Measurements from ENCODE around the gene CNGB1.
"Not testable (repeated sequence)": the region's sequence is repeated elsewhere in the genome, so short reads cannot be mapped to it uniquely, and the experiment has no call there.

Gene CNGB1

DNA sequence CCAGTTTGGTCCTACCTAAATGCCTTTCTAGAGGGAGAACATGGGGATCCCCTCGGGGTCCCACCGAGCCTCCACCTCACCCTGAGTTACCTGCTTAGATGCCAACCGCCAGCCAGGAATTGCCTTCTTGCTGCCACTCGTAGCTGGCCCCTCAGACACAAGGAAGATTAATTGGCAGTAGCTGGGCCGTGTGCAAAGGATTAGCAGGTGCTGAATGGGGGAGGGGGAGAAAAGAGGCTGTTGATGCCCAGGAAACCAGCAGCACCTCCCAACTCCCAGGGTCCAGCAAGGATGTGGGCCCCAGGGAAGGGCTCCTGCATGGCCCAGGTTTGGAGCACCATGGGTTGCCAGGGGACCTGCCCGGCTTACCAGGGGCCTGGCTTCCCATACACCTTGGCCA is at the start of gene CNGB1:
Gene CNGB1 (minus strand): TSS at position 159 of the 400 bp plus-strand sequence. CDS start 3,842 bp downstream, outside the sequence.
- Mint-ChIP-seq H3K9me3 (no peaks in the 10 kb centered on the region), H3K4me1 (ENCODE audit: low read depth) (no peaks in the 10 kb centered on the region), H3K4me3 (no peak within 1 kb of the TSS), H3K36me3 (ENCODE audit: low read depth) (no peaks in the 10 kb centered on the region), H3K27me3 (ENCODE audit: low read depth) (peaks cover 11% of the 10 kb centered on the region), H3K27ac (peak within 1 kb of the TSS; percentile 2)

DNA sequence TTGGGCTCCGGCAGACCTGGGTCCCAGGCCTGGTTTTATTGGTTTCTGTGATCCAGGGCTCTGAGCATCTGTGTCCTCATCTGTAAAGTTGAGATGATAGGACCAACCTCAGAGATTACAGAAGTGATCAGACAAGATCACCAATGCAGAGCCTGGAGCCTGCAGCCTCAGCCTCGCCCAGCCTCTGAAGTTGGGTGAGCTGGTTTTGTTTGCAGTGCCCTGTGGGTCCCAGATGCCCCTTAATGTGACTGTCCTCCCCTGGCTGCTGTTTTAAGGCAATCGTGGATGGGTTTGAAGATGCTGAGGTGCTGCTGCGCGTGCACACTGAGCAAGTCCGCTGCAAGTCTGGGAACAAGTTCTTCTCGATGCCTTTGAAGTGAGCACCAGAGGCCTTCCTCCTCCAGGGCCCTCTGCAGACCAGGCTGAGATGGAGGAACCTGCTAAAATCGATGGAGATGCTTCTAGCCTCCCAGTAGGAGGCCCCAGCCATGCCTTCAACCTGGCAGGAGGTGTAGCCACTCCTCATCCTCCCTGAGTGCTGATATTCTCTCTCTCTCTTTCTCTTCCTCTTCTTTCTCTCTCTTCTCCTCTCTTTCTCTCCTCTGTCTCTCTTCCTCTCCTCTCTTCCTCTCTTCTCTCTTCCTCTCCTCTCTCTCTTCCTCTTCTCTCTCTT is 49.1 kb upstream of the CNGB1 start:
- Mint-ChIP-seq H3K27ac (no peak overlapping the region), H3K4me3 (no peak overlapping the region), H3K9me3 (no peaks in the 10 kb centered on the region), H3K4me1 (ENCODE audit: low read depth) (peaks cover 15% of the 10 kb centered on the region), H3K36me3 (ENCODE audit: low read depth) (peaks cover 5% of the 10 kb centered on the region), H3K27me3 (ENCODE audit: low read depth) (peaks cover 10% of the 10 kb centered on the region)

DNA sequence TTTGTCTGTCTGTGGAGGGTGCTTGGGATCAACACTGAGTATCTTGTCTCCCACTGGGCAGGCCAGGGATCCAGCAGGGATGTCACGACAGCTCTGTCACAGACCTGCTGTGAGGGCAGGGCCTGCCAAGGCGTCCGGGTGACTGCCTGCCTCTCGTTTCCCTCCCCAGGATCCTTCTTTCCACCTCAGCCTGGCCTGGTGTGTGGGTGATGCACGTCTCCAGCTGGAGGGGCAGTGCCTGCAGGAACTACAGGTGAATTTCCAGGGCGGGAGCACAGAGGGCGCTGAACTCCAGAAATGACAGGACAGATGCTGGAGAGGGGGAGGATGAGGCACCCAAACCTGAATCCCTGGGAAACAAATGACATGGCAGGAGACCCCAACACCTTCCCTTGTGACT is 47.9 kb upstream of the CNGB1 start:
- Mint-ChIP-seq H3K9me3 (no peaks in the 10 kb centered on the region), H3K27ac (no peak overlapping the region), H3K4me1 (ENCODE audit: low read depth) (peaks cover 9% of the 10 kb centered on the region), H3K36me3 (ENCODE audit: low read depth) (peaks cover 5% of the 10 kb centered on the region), H3K27me3 (ENCODE audit: low read depth) (peaks cover 3% of the 10 kb centered on the region), H3K4me3 (no peak overlapping the region)

DNA sequence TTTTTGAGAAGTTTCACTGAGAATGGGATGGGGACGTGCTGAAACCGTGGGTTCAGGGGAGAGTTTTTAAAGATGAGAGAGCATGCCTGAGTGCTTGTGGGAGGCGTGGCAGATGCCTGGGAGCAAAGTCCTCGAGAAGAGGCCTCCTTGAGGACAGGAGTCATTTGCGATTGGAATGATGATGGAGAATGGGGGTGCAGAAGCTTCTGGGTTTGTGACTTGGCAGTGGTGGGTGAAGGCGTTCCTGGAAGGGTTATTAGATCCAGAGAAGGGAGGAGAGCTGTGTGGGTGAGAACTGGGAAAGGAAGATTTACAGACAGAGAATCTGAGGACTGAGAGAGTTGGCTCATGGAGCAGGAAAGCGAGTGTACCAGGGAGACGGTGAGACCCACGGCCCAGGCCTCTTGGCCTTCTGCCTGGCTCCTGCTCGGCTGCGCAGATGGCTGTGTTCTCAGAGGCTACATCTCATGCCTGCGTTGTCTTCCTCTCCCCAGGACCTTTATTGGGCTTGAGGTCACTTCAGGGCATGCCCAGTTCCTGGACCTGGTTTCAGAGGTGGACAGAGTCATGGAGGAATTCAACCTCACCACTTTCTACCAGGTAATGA is 46.0 kb upstream of the CNGB1 start:
- Mint-ChIP-seq H3K27ac (no peak overlapping the region), H3K4me1 (ENCODE audit: low read depth) (peaks cover 7% of the 10 kb centered on the region), H3K4me3 (no peak overlapping the region), H3K9me3 (no peaks in the 10 kb centered on the region), H3K36me3 (ENCODE audit: low read depth) (peaks cover 6% of the 10 kb centered on the region), H3K27me3 (ENCODE audit: low read depth) (no peaks in the 10 kb centered on the region)

DNA sequence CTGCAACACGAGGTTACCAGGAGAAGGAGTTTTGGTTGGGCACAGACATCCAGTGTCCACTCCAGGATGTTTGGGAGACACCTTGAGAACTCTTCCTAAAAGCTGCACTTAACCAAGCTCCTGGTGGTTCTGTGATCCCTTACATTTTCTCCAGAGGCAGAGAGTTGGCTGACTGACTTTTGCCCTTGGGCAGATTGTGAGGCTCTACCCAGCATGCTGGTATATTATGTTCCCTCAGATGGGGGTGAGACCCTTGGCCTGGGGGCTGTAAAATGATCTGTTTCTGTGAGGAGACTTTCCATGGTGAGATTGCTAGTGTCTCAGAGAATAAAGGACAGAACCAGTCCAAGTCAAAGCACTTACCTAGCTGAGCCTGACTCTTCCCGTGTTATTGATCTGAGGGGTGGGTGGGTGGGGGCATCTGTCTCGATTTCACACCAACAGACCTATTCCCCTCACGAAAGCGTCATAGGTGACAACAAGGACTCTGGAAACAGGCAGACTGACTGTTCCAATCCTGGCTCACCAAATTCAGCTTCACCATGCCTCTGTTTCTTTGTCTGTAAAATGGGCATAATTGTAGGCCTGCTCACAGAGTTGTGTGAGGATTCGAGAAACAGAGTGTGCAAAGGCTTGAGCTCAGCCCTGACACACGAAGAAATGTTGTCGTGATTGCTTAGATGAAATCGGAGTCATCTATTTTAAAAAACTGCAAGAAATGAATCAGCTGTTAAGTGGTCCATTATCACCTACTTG is 42.5 kb upstream of the CNGB1 start:
- Mint-ChIP-seq H3K27ac (no peak overlapping the region), H3K36me3 (ENCODE audit: low read depth) (peaks cover 16% of the 10 kb centered on the region), H3K9me3 (no peaks in the 10 kb centered on the region), H3K27me3 (ENCODE audit: low read depth) (no peaks in the 10 kb centered on the region), H3K4me1 (ENCODE audit: low read depth) (no peaks in the 10 kb centered on the region), H3K4me3 (no peak overlapping the region)

DNA sequence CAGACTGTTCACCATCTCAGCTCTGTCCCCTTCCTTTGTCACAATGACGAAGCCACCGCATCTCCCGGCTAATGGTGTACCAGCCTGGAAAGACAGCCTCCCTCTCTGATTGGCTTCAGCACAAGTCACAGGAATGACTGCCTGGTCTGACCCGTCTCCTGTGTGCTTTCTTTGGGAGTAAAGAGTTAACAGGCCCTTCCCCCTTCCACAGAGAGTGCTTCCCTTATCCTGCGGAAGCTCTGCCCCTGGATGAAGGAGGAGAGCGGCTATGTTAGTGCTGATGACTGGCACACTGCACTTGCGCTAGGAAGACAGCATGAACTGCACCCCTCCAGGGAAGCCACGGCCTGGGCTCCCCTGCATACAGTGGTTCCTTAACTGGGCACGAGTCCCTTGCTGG is 41.6 kb upstream of the CNGB1 start:
- H3K9me3 Mint-ChIP-seq = no peaks in the 10 kb centered on the region
- peaks cover 18% of the 10 kb centered on the region for H3K36me3 Mint-ChIP-seq (ENCODE audit: low read depth)
- H3K27me3 Mint-ChIP-seq (ENCODE audit: low read depth) = no peaks in the 10 kb centered on the region
- no peaks in the 10 kb centered on the region for H3K4me1 Mint-ChIP-seq (ENCODE audit: low read depth)
- no peak overlapping the region for H3K27ac Mint-ChIP-seq
- no peak overlapping the region for H3K4me3 Mint-ChIP-seq

DNA sequence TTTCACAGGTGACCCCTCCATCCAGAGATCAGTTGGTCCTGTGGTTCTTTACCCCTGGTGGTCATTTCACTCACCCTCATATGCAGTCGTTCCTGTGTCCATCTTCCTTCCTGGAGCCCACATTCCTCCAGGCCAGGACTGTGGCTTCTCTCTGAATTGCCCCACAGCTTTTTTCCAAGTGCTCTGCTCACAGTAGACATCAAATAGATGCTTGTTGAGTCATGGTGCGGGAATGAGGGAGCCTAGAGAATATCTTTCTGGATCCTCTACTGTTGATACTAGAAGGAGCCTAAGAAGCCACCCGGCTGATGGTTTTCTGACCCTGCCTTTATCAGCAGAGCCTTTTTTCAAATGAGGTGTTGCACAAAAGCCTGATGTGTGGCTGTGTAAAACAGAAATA is 40.7 kb upstream of the CNGB1 start:
- Mint-ChIP-seq H3K9me3 (no peaks in the 10 kb centered on the region), H3K27ac (no peak overlapping the region), H3K4me1 (ENCODE audit: low read depth) (no peaks in the 10 kb centered on the region), H3K36me3 (ENCODE audit: low read depth) (peaks cover 24% of the 10 kb centered on the region), H3K4me3 (no peak overlapping the region), H3K27me3 (ENCODE audit: low read depth) (no peaks in the 10 kb centered on the region)

DNA sequence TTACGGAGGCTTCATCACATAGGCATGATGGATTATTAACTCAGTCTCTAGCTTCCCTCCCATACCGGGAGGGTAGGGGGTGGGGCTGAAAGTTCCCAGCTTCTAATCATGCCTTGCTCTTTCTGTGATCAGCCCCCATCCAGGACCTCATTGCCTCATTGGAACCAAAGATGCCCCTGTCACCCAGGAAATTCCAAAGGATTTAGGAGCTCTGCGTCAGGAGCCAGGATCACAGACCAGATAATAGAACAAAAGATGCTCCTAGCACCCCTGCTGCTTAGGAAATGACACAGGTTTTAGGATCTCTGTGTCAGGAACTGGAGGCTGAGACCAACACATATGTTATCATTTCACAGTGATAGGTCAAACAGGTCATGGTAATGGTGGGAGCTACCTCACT is 40.0 kb upstream of the CNGB1 start:
- H3K27ac Mint-ChIP-seq = no peak overlapping the region
- H3K27me3 Mint-ChIP-seq (ENCODE audit: low read depth) = no peaks in the 10 kb centered on the region
- H3K4me3 Mint-ChIP-seq = no peak overlapping the region
- H3K4me1 Mint-ChIP-seq (ENCODE audit: low read depth) = no peaks in the 10 kb centered on the region
- no peaks in the 10 kb centered on the region for H3K9me3 Mint-ChIP-seq
- peaks cover 26% of the 10 kb centered on the region for H3K36me3 Mint-ChIP-seq (ENCODE audit: low read depth)

DNA sequence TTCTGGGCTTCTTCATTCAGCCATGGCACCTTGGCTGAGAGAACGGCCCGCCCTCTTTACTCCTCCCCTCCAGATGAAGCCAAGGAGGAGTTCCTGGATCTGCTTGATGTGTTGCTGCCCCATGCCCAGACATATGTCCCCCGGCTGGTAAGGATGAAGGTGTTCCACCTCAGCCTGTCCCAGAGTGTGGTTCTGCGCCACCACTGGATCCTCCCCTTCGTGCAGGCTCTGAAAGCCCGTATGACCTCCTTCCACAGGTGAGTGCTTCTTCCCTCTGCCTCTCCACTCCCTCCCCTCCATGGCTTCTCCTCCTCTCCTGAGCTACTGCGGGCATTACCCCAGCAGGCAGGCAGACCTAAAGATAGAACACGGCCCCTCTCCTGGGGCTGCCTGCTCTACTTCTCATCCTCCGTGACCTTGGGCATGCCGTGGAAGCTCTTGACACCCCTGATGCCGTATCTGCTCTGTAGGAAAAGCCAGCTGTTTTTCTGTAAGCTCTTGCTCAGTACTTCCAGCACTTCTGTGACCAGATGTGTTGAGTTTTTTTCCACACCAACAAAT is 39.0 kb upstream of the CNGB1 start:
- Mint-ChIP-seq H3K27ac (no peak overlapping the region), H3K4me1 (ENCODE audit: low read depth) (peaks cover under 1% of the 10 kb centered on the region), H3K9me3 (no peaks in the 10 kb centered on the region), H3K4me3 (no peak overlapping the region), H3K27me3 (ENCODE audit: low read depth) (no peaks in the 10 kb centered on the region), H3K36me3 (ENCODE audit: low read depth) (peaks cover 26% of the 10 kb centered on the region)

DNA sequence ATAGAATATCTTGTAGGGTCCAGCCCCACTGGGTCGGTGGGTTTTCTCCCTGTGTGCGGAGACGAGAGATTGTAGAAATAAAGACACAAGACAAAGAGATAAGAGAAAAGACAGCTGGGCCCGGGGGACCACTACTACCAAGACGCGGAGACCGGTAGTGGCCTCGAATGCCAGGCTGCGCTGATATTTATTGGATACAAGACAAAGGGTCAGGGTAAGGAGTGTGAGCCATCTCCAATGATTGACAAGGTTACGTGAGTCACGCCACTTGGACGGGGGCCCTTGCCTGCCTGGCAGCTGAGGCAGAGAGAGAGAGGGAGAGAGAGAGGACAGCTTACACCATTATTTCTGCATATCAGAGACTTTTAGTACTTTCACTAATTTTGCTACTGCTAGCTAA is 33.8 kb upstream of the CNGB1 start:
- H3K27me3 Mint-ChIP-seq (ENCODE audit: low read depth); H3K27ac Mint-ChIP-seq; H3K4me3 Mint-ChIP-seq; H3K9me3 Mint-ChIP-seq: not testable (repeated sequence)
- Mint-ChIP-seq H3K36me3 (ENCODE audit: low read depth) (peaks cover 20% of the 10 kb centered on the region), H3K4me1 (ENCODE audit: low read depth) (peaks cover 15% of the 10 kb centered on the region)

DNA sequence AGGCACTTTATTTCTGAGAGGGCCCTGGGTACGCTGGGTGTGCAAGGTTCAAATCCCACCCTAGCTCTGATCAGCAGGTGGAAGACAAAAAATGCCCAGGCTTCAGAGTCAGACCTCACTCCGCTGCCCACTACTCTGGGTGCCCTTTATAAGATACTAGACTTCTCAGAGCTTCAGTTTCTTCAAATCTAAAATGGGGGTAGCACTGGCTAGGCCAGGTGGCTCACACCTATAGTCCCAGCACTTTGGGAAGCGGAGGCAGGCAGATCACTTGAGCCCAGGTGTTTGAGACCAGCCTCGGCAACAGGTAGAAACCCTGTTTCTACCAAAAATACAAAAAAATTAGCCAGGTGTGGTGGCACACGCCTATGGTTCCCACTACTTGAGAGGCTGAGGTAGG is 32.0 kb upstream of the CNGB1 start:
- Mint-ChIP-seq H3K4me1 (ENCODE audit: low read depth) (peaks cover 30% of the 10 kb centered on the region), H3K27me3 (ENCODE audit: low read depth) (no peaks in the 10 kb centered on the region), H3K9me3 (no peaks in the 10 kb centered on the region), H3K27ac (no peak overlapping the region), H3K36me3 (ENCODE audit: low read depth) (peaks cover 21% of the 10 kb centered on the region), H3K4me3 (no peak overlapping the region)

DNA sequence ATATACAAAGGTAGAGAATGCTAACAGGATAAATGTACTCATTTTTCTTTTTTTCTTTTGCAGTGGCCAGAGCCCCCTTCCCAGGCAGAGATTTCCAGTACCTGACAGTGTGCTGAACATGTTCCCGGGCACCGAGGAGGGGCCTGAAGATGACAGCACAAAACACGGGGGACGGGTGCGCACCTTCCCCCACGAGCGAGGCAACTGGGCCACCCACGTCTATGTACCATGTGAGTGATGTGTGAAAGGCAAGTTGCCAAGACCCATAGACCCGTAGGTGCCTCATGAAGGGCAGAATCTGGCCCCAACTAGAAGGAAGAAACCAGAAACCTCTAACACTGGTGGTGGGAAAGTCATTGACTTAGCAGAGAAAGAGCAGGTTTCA is 31.5 kb upstream of the CNGB1 start:
- no peak overlapping the region for H3K27ac Mint-ChIP-seq
- peaks cover 31% of the 10 kb centered on the region for H3K4me1 Mint-ChIP-seq (ENCODE audit: low read depth)
- no peaks in the 10 kb centered on the region for H3K27me3 Mint-ChIP-seq (ENCODE audit: low read depth)
- H3K4me3 Mint-ChIP-seq = no peak overlapping the region
- H3K36me3 Mint-ChIP-seq (ENCODE audit: low read depth) = peaks cover 25% of the 10 kb centered on the region
- no peaks in the 10 kb centered on the region for H3K9me3 Mint-ChIP-seq

DNA sequence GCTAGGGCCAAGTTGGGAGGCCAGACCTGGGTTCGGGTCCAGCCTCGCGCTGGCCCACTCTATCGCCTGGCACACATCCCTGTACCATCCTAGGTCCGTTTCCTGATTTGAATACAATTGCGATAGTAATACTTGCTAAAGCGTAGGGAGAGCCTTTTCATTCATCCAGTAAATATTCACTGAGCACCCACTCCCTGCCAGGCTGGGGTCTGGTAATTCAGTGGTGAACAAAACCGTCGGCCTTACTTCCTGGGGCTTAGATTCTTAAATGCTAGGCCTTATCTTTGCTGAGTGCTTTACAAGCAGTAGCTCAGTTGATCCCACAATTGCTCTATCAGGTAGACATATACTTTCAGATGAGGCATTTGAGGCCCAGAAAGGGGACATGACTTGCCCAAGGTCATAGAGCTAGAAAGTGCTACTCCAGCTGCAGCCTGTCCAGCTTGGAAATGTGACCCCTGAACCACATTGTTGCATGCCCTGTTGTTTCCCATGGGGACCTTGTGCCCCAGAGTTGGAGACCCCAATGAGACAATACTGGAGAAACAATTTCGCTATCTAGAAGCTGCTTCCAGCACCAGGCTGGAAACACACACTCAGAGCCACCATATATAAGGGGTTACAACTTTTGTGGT is 31.0 kb upstream of the CNGB1 start:
- Mint-ChIP-seq H3K4me3 (peak overlapping the region; percentile 90), H3K27ac (no peak overlapping the region), H3K36me3 (ENCODE audit: low read depth) (peaks cover 23% of the 10 kb centered on the region), H3K4me1 (ENCODE audit: low read depth) (peaks cover 33% of the 10 kb centered on the region), H3K9me3 (no peaks in the 10 kb centered on the region), H3K27me3 (ENCODE audit: low read depth) (no peaks in the 10 kb centered on the region)
